Mesodermal cell (in vitro differentiated cells): ENCODE data around the gene BAZ2A.

Source experiments
- H3K27ac ChIP-seq: 2 replicates; pipeline ENCODE4 v1.7.0; 2013; ENCODE audit warnings: mild to moderate bottlenecking, low read depth, low read length, moderate library complexity; ENCODE audit not compliant: severe bottlenecking
- H3K36me3 ChIP-seq: 2 replicates; pipeline ENCODE4 v1.7.1; 2013; ENCODE audit warnings: mild to moderate bottlenecking, low read length, moderate library complexity; ENCODE audit not compliant: control insufficient read depth, insufficient read depth
- H3K4me1 ChIP-seq: one replicate; pipeline ENCODE4 v1.7.1; 2013; ENCODE audit warnings: mild to moderate bottlenecking, low read length; ENCODE audit not compliant: insufficient read depth, control insufficient read depth, poor library complexity, severe bottlenecking
- H3K4me3 ChIP-seq: 2 replicates; pipeline ENCODE4 v1.7.0; 2013; ENCODE audit warnings: low read length, control low read depth, mild to moderate bottlenecking; ENCODE audit not compliant: insufficient read depth, poor library complexity, severe bottlenecking; ENCODE audit errors: extremely low read depth
- H3K9me3 ChIP-seq: 2 replicates; pipeline ENCODE4 v1.7.1; 2013; ENCODE audit warnings: mild to moderate bottlenecking, low read length, moderate library complexity; ENCODE audit not compliant: control insufficient read depth
- WGBS, 2 experiments: methylation state at CpG; one replicate each; pipeline ENCODE4 v1.1.5; 2013; ENCODE audit warnings: missing lambda C conversion rate in 2 of 2; ENCODE audit not compliant: insufficient coverage in 2 of 2; 5-methylcytosine and 5-hydroxymethylcytosine counted together

Gene BAZ2A

DNA sequence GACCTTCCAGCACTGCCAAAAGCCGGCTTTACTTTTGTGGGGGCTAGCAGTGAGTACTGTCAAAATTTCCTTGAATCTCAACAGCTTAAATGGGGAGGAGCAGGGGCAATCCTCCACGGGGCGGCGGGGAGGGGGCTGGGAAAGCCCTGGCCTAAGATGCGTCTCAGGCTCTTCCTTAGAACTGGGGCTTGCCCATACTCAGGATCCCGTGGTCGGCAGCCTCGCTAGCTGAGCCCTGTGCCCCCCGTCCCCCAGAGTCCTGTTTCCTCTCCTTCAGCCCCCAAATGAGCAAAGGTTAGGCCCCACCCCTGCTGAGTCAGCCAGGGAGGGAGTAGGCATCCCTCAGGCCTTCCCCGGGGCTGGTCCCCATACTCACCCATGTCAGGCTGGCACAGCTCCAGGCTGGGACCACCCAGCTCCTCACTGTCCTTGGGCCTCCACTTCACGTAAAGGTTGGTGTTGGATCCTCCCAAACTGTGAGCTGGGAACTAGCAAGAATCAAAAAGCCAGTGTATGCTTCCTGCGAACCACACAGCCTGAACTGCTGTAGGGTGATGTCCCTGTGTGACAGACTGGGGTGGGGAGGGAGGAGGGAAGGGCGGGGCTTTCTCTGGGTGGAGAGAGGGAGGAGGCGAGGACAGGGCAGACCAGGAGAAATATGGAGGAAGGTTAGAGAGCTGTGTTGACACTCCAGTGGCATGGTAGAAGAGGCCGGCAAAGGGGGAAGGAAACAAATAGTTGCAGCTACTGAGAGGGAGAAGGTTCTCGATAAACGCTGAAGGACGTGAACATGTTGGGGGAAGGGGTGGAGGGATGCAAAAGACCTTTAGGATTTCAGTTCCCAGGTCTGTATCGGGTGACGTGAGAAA, 5.9 kb upstream of the BAZ2A start:
- Histone ChIP-seq H3K36me3 (peaks cover 36% of the 10 kb centered on the region), H3K4me1 (peaks cover 31% of the 10 kb centered on the region), H3K9me3 (no peaks in the 10 kb centered on the region), H3K4me3 (peak overlapping the region; percentile 65), H3K27ac (peak overlapping the region; percentile 90)
- 2 to 4% methylated on average over 15 to 18 of the region's 20 CpGs for WGBS, 2 experiments

DNA sequence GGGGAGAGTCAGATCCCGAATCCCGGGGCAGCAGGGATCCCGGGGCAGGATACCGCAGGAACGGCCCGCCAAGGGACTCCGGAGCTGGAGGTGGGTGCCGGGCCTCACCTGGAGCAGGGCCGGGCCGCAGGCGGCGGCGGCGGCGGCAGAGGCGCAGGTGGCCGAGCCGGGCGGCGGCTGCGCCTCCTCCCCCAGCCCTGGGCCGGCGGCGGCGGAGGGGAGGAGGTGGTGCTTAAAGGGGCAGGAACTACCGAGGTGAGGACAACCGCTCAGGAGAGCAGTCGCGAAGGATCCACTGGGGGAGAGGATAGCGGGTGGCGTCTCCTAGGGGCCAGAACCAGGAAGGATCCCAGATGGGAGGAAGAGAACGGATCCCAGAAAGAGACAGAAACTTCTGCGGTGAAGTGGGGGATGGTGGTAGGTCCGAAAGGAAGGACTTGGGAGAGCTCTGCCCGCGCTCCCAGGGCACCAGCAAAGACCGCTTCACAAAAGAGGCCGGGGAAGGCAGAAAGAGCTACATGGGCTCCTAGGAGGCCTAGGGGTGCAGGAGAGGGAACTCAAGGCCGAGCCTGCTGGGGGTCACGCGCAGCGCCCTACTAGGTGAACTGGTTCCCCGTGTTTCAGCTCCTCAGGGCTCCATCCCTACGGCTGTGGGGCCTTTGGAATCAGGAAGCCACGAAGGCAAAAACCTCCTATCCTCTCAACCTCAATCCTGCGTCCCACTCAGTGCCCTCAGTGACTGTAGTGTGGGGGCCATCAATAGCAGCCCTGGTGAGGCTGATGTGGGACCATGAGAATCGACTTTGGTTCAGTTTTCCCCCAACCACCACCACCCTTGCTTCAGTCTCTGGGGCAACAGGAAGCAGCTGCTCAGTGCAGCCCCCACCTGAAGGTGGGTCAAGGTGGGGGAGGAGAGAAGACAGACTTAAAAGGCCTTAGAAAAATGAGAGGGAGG, 5.0 kb upstream of the BAZ2A start:
- WGBS, 2 experiments: 1 to 2% methylated on average over 23 to 26 of the region's 47 CpGs
- H3K4me1 ChIP-seq: peaks cover 36% of the 10 kb centered on the region
- peak overlapping the region; percentile 65 for H3K4me3 ChIP-seq
- H3K9me3 ChIP-seq: no peaks in the 10 kb centered on the region
- H3K27ac ChIP-seq: peak overlapping the region; percentile 90
- peaks cover 27% of the 10 kb centered on the region for H3K36me3 ChIP-seq

DNA sequence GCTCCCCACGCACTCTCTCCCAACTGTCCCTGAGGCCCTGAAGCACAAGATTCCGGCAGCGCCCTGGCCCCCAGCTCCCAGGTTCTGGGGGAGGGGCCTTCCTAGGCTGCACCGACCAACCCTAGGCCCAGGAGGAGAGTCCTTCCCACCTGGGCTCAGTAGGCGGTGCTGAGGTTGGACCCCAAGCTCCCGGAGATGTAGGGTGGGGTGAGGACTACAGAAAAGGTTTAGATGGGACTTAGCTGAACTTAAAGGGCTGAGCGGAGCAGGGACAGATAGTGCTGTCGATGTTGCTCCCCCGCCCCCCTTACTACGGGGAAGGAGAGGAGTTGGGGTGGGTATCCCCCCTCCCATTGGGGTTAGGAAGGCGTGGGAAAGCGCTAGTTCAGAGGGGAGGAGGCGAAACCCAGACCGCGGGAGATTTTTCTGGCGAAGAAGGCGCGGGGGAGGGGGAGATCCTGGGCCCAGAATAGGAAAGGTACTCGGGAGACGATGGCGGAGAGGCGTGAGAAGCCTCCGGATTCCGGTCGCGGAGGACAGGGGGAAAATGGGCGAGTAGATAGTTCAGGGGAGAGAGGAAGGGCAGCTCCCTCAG, 4.2 kb upstream of the BAZ2A start:
- Histone ChIP-seq H3K36me3 (peaks cover 19% of the 10 kb centered on the region), H3K4me1 (peaks cover 36% of the 10 kb centered on the region), H3K4me3 (peak overlapping the region; percentile 65), H3K27ac (no peak overlapping the region), H3K9me3 (no peaks in the 10 kb centered on the region)
- 0 to 2% methylated on average over 19 to 26 of the region's 27 CpGs for WGBS, 2 experiments

DNA sequence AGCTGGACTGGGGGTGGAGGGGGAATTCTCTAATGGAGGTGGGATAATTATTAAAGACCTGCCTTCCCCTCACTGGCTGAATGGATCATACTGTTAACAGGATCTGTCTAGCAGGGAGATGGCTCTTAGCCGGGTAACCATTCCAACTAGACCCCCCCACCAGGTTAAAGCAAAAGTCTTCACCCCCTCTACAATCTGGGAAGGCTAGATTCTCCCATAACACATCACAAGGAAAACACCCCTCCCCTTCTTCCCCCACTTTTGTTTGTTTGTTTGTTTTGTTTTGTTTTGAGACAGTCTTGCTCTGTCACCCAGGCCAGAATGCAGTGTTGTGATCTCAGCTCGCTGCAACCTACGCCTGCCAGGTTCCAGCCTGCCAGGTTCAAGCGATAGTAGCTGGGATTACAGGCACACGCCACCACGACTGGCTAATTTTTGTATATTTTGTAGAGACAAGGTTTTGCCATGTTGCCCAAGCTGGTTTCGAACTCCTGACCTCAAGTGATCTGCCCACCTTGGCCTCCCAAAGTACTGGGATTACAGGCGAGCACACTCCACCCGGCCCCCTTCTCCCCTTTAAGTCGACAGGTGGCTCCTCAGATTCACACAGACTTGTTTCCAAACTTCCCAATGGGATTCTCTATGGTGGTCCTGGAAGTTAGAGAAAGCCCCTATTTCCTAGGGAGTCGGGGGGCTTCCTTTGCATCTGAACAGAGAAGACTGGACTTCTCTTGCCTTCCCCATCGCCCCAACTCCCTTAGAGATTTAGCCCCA, 3.5 kb upstream of the BAZ2A start:
- no peaks in the 10 kb centered on the region for H3K9me3 ChIP-seq
- peaks cover 37% of the 10 kb centered on the region for H3K4me1 ChIP-seq
- peak overlapping the region; percentile 65 for H3K4me3 ChIP-seq
- no peak overlapping the region for H3K27ac ChIP-seq
- H3K36me3 ChIP-seq: peaks cover 12% of the 10 kb centered on the region
- WGBS, 2 experiments: 53 to 56% methylated on average over 9 to 11 of the region's 12 CpGs

DNA sequence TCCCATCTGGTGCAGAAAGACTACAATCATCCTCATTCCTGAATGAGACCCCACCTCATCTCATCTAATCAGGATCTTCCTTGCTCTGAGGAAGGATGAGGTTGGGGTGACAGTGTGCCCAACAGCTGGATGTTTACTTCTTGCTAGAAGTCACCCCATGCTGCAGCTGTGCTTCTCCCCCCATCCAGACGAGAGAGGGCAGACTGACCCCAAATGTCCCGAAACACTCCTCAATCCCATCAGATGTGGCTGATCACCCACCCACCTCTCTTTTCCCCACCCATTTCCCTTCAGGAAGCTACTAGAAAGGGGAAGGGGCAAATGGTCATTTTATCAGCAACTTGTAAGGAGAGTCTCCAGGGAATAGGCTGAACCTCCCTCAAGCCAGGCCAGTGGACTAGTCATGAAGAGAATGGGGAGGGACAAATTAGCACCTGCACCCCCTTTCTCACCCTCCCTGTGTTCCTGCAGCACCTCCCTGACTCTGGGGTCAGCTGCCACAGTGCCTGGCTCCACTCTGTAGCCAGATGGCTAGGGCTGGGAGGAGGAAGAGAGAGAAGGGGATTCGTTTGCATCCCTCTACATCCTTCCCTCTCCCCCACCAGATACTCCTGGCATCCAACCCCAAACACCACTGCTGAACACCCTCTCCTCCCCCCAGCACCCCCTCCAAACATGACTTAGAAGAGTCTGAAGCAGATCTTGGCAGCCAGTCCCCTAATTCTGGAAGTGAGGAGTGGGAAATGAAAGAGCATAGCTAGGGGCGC, 2.8 kb upstream of the BAZ2A start:
- H3K27ac ChIP-seq: peak overlapping the region; percentile 45
- peaks cover 44% of the 10 kb centered on the region for H3K4me1 ChIP-seq
- no peak overlapping the region for H3K4me3 ChIP-seq

DNA sequence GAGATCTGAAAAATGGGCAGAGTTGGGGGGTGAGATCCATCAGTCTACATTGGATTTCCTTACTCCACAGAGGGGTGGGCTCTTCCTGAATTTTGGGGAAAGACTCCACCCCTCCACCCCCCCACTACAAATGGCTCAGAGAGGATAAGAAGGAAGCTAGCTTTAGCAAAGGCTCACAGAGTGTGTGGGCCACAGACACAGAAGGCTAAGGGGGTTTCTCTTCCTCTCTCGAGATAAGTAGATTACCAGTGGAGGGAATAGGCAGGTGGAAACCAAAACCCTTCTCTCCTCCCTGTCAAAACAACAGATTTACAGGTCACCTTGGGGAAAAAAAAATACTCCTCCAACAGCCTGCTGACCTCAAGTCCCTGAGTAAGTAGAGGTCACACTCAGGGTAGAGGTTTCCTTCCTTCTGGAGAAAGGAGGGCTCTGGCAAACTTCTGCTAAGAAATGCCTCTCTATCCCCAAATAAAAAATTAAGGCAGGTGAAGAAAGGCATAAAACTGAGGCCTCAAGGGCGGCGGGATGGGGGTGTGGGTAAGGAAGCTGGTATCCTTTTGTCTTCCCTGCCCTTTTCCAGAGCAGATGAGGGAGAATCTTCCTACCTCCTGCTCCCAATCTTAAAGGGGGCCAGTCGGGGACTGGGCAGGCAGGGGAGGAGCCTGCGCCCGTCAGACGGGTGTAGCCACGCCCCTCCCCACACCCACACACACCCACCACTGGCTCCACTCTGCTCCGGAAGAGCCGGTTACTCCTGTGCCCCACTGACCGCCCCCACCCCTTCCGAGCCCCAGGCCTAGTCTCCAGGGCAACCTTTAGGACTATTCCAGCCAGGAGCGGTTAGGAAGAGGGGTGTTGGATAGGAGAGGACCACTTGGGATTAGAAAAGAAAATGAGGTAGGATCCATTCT, 1.9 kb upstream of the BAZ2A start:
- no peaks in the 10 kb centered on the region for H3K9me3 ChIP-seq
- peak overlapping the region; percentile 45 for H3K27ac ChIP-seq
- peaks cover 46% of the 10 kb centered on the region for H3K4me1 ChIP-seq
- H3K36me3 ChIP-seq: peaks cover 12% of the 10 kb centered on the region
- 0 to 10% methylated on average over 1 to 2 of the region's 13 CpGs for WGBS, 2 experiments
- H3K4me3 ChIP-seq: no peak overlapping the region

More for the DNA sequence above, 2.8 kb upstream of the BAZ2A start:
- 83% methylated on average over 3 of the region's 4 CpGs; no CpG with 5 or more reads in 1 of the 2 experiments for WGBS, 2 experiments
- H3K36me3 ChIP-seq: peaks cover 10% of the 10 kb centered on the region
- H3K9me3 ChIP-seq: no peaks in the 10 kb centered on the region

DNA sequence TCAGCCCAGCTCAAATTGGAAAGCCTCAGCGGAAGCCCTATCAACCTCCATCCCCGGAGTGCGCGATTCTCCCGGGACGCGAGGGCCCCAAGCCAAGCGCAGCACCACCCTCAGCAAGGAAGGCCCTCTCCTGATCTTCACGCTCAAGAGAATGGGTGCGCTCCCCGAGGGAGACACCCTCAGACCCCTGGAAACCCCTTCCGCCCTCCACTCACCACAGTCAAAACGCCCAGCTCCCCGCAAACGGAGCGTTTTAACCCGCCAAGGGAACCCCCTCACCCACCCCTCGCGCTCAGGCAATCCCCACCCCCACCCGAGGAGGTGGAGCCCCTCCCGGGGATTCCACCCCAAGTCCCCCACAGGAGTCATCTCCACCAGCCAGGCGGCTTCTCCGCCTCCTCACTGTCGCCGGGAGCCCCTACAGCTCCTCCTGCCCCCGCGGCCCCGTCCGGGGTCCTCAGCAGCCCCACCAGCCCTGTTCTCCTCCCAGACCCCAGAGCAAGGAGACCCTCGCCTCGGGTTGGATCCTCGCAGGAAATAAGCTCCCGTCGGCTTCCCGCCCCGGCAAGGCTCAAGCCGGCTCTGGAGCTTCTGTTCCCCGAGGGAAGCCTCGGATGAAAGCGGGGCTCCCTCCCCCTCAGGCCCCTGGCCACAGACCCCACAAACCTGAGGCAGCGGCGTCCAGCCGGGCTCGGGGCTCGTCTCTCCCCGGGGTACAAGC, 507 bp downstream of the BAZ2A start:
- Histone ChIP-seq H3K9me3 (no peaks in the 10 kb centered on the region), H3K4me3 (peak overlapping the region; percentile 98), H3K27ac (peak overlapping the region; percentile 78), H3K4me1 (peaks cover 39% of the 10 kb centered on the region), H3K36me3 (peaks cover 34% of the 10 kb centered on the region)
- 0% methylated on average over 27 to 32 of the region's 46 CpGs for WGBS, 2 experiments

DNA sequence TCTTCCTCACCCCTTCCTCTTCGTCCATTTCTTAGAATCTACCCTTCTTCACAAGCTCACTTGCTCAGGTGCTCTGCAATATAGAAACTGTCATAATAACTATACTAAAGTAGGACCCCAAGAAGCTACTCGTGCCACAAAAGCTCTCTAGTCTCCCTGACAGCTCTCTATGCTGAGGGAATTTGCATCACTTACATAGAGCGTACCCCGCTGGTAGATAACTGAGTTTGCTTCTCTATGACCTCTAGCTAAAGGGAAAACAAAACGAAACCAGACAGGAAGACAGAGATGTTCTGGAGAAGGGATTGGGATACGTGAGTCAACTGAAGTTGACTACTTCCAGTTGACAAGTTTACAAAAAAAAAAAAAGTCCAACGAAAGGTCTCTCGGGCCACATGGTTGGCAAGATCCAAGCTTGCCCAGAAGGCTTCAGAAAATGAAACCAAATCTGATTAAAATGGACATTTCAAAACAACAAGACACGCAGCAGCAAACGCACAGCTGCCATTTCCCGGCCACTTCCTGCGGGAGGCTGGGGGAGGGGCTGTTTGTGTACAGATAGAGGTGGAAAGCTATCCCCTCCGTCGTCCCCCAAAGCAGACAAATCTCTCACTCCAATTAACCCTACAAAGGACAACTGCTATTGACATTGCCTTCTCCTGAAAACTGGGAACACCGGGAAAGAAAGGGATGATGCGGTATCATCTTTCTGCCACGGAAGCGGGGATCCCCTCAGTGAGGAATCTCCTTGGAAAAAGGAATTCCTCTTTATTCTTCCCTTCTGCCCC, 1.3 kb downstream of the BAZ2A start:
- peaks cover 41% of the 10 kb centered on the region for H3K36me3 ChIP-seq
- WGBS, 2 experiments: 2 to 5% methylated on average over 4 to 7 of the region's 18 CpGs
- peak overlapping the region; percentile 78 for H3K27ac ChIP-seq
- H3K4me1 ChIP-seq: peaks cover 39% of the 10 kb centered on the region
- peak overlapping the region; percentile 98 for H3K4me3 ChIP-seq
- H3K9me3 ChIP-seq: no peaks in the 10 kb centered on the region
